B cell (primary cell): ENCODE measurements around the gene SPPL2A.

ENCODE experiments used
- CTCF ChIP-seq: fragments of 200-600 bp; IDR thresholded peaks from one replicate; pipeline ENCODE4 v1.8.0; 2022; ENCODE audit warnings: antibody characterized with exemption, mild to moderate bottlenecking
- EZH2 ChIP-seq: IDR thresholded peaks from 2 replicates; pipeline ENCODE4 v1.6.1; 2012; ENCODE audit warnings: borderline replicate concordance, low read depth, mild to moderate bottlenecking, moderate library complexity, low read length; ENCODE audit not compliant: insufficient read depth, poor library complexity, severe bottlenecking

GRCh38 chr15:50753463-50753862 lies 12.0 kb downstream of the SPPL2A start:
- TF ChIP-seq CTCF (no peak), EZH2 (no peak)
